H9 (cell line): ENCODE results near the gene SPECC1. TPM values are rescaled to one million over a fixed set of nuclear protein-coding genes. Genes with fewer than 3 reads are reported as not detected.

ENCODE experiments used
- DNase-seq: peaks from one replicate; pipeline ENCODE4 v3.0.0-alpha.2; 2017
- H2AFZ ChIP-seq: one replicate; pipeline ENCODE4 v1.6.1; 2013; ENCODE audit warnings: mild to moderate bottlenecking, low read length, control low read depth, moderate library complexity
- H2AK5ac ChIP-seq: 2 replicates; pipeline ENCODE4 v1.6.1; 2013; ENCODE audit warnings: low read length, control low read depth, mixed read lengths; ENCODE audit not compliant: insufficient read length
- H2BK120ac ChIP-seq: one replicate; pipeline ENCODE4 v1.6.1; 2013; ENCODE audit warnings: low read depth, mild to moderate bottlenecking, low read length, control low read depth, inconsistent platforms; ENCODE audit not compliant: poor library complexity, severe bottlenecking
- H2BK12ac ChIP-seq: 2 replicates; pipeline ENCODE4 v1.6.1; 2013; ENCODE audit warnings: low read length, control low read depth, mixed read lengths, low read depth; ENCODE audit not compliant: insufficient read length
- H2BK15ac ChIP-seq: 2 replicates; pipeline ENCODE4 v1.6.1; 2013; ENCODE audit warnings: low read depth, low read length, control low read depth
- H2BK20ac ChIP-seq: one replicate; pipeline ENCODE4 v1.6.1; 2013; ENCODE audit warnings: low read depth, mild to moderate bottlenecking, low read length, control low read depth, inconsistent platforms; ENCODE audit not compliant: poor library complexity, severe bottlenecking
- H2BK5ac ChIP-seq: 2 replicates; pipeline ENCODE4 v1.6.1; 2013; ENCODE audit warnings: low read length, control low read depth, mixed read lengths; ENCODE audit not compliant: insufficient read length
- H3K14ac ChIP-seq: 2 replicates; pipeline ENCODE4 v1.6.1; 2013; ENCODE audit warnings: low read length, control low read depth; ENCODE audit not compliant: insufficient read depth
- H3K18ac ChIP-seq: 2 replicates; pipeline ENCODE4 v1.6.1; 2013; ENCODE audit warnings: low read depth, mild to moderate bottlenecking, mixed read lengths, low read length, control low read depth; ENCODE audit not compliant: insufficient read length
- H3K23ac ChIP-seq: 2 replicates; pipeline ENCODE4 v1.6.1; 2013; ENCODE audit warnings: low read length, control low read depth, mixed read lengths, low read depth; ENCODE audit not compliant: insufficient read length
- H3K23me2 ChIP-seq: 2 replicates; pipeline ENCODE4 v1.6.1; 2013; ENCODE audit warnings: low read depth, mild to moderate bottlenecking, mixed read lengths, low read length, control low read depth; ENCODE audit not compliant: insufficient read length, poor library complexity, severe bottlenecking
- H3K27ac ChIP-seq: 2 replicates; pipeline ENCODE4 v1.5.1; 2013; ENCODE audit warnings: low read length, control low read depth, mixed read lengths, low read depth; ENCODE audit not compliant: insufficient read length
- H3K27me3 ChIP-seq: 2 replicates; pipeline ENCODE4 v1.6.1; 2013; ENCODE audit warnings: low read length, control low read depth, inconsistent platforms; ENCODE audit not compliant: insufficient read depth
- H3K4ac ChIP-seq: 2 replicates; pipeline ENCODE4 v1.6.1; 2013; ENCODE audit warnings: low read depth, mild to moderate bottlenecking, control low read depth, inconsistent platforms, low read length, moderate library complexity
- H3K4me1 ChIP-seq: 2 replicates; pipeline ENCODE4 v1.6.1; 2013; ENCODE audit warnings: low read length, control low read depth, inconsistent platforms; ENCODE audit not compliant: insufficient read depth
- H3K4me2 ChIP-seq: 2 replicates; pipeline ENCODE4 v1.6.1; 2013; ENCODE audit warnings: low read length, control low read depth, mixed read lengths; ENCODE audit not compliant: insufficient read length, insufficient read depth
- H3K56ac ChIP-seq: 2 replicates; pipeline ENCODE4 v1.6.1; 2013; ENCODE audit warnings: low read depth, mild to moderate bottlenecking, mixed read lengths, low read length, control low read depth; ENCODE audit not compliant: insufficient read length
- H3K79me1 ChIP-seq: 2 replicates; pipeline ENCODE4 v1.6.1; 2013; ENCODE audit warnings: low read depth, mild to moderate bottlenecking, moderate library complexity, low read length, control low read depth, inconsistent platforms; ENCODE audit not compliant: insufficient read depth, poor library complexity, severe bottlenecking
- H3K79me2 ChIP-seq: 2 replicates; pipeline ENCODE4 v1.6.1; 2013; ENCODE audit warnings: low read length, control low read depth, inconsistent platforms; ENCODE audit not compliant: insufficient read depth
- H3K9ac ChIP-seq: 2 replicates; pipeline ENCODE4 v1.6.1; 2013; ENCODE audit warnings: low read length, control low read depth, mixed read lengths; ENCODE audit not compliant: insufficient read length; ENCODE audit errors: extremely low read depth
- H3K9me3 ChIP-seq: one replicate; pipeline ENCODE4 v1.6.1; 2013; ENCODE audit warnings: low read depth, low read length, inconsistent platforms; ENCODE audit not compliant: control insufficient read depth
- H3T11ph ChIP-seq: one replicate; pipeline ENCODE4 v1.6.1; 2013; ENCODE audit warnings: mild to moderate bottlenecking, low read length, control low read depth, inconsistent platforms
- H4K20me1 ChIP-seq: one replicate; pipeline ENCODE4 v1.6.1; 2013; ENCODE audit not compliant: control insufficient read depth, insufficient read length, insufficient read depth
- H4K5ac ChIP-seq: 2 replicates; pipeline ENCODE4 v1.6.1; 2013; ENCODE audit warnings: low read depth, mild to moderate bottlenecking, mixed read lengths, low read length, control low read depth; ENCODE audit not compliant: insufficient read length
- H4K8ac ChIP-seq: replicated peaks from 2 replicates; pipeline ENCODE4 v1.6.1; 2013; ENCODE audit warnings: low read length, control low read depth, mixed read lengths, low read depth; ENCODE audit not compliant: insufficient read length
- H4K91ac ChIP-seq: 2 replicates; pipeline ENCODE4 v1.6.1; 2013; ENCODE audit warnings: low read depth, mild to moderate bottlenecking, moderate library complexity, mixed read lengths, low read length, control low read depth; ENCODE audit not compliant: insufficient read length
- H3K27ac Mint-ChIP-seq, 3 experiments: 2 replicates in 2 of 3; 3 replicates in 1 of 3; pipeline ENCODE4 v1.8.0; 2020 to 2021; ENCODE audit warnings: mixed read lengths in 3 of 3, mild to moderate bottlenecking in 1 of 3, moderate library complexity in 1 of 3
- H3K27me3 Mint-ChIP-seq: 2 replicates; pipeline ENCODE4 v1.8.0; 2021; ENCODE audit warnings: low read depth, mild to moderate bottlenecking, moderate library complexity, mixed read lengths
- H3K36me3 Mint-ChIP-seq, 3 experiments: 2 replicates in 2 of 3; 3 replicates in 1 of 3; pipeline ENCODE4 v1.8.0; 2020 to 2021; ENCODE audit warnings: low read depth in 3 of 3, mixed read lengths in 3 of 3; ENCODE audit not compliant: insufficient read depth in 1 of 3
- H3K4me1 Mint-ChIP-seq, 2 experiments: 2 replicates each; pipeline ENCODE4 v1.8.0; 2020; ENCODE audit warnings: mixed read lengths in 2 of 2
- H3K4me3 Mint-ChIP-seq, 2 experiments: 2 replicates in 1 of 2; 3 replicates in 1 of 2; pipeline ENCODE4 v1.8.0; 2020 to 2021; ENCODE audit warnings: mild to moderate bottlenecking in 2 of 2, mixed read lengths in 2 of 2, moderate library complexity in 1 of 2
- H3K9me3 Mint-ChIP-seq, 2 experiments: 2 replicates in 1 of 2; 3 replicates in 1 of 2; pipeline ENCODE4 v1.8.0; 2020; ENCODE audit warnings: mild to moderate bottlenecking in 2 of 2, mixed read lengths in 2 of 2, moderate library complexity in 1 of 2
- CTCF ChIP-seq: fragments of 200-600 bp; sonication (generic); conservative IDR thresholded peaks from 3 replicates; pipeline ENCODE4 v1.8.0; 2021; ENCODE audit warnings: antibody characterized with exemption, mild to moderate bottlenecking
- WGBS: extraction: QIAGEN DNeasy Blood & Tissue Kit; methylation state at CpG from one replicate; pipeline ENCODE4 v1.1.7; 2013; ENCODE audit warnings: missing lambda C conversion rate, low lambda C conversion rate, mixed read lengths; ENCODE audit not compliant: insufficient read length; ENCODE audit errors: extremely low coverage; 5-methylcytosine and 5-hydroxymethylcytosine counted together
- total RNA-seq: library from RNA; stranded (reverse); gene quantifications from 2 replicates; pipeline ENCODE4 v1.2.1, GENCODE V29; 2021

Gene SPECC1
- total RNA-seq, 1 experiment from 2014 or later = 65.7 TPM

GRCh38 chr17:20291853-20292252, 282.7 kb downstream of the SPECC1 start:
- peak overlapping the region in 2 of 3 experiments; percentile 61 to 82; a peak in 3 of 7 replicates for H3K27ac Mint-ChIP-seq

More at GRCh38 chr17:20291853-20292252, 282.7 kb downstream of the SPECC1 start:
- Histone ChIP-seq H3K4me2 (no peak overlapping the region), H3K27ac (no peak overlapping the region), H4K8ac (no peak overlapping the region), H3K18ac (no peak overlapping the region), H4K5ac (no peak overlapping the region), H3K9ac (no peak overlapping the region), H3K23ac (no peak overlapping the region), H2BK120ac (no peak overlapping the region), H3K79me1 (peaks cover 7% of the 10 kb centered on the region), H2BK12ac (no peak overlapping the region), H3K9me3 (no peaks in the 10 kb centered on the region), H2BK5ac (no peak overlapping the region), H3K14ac (no peak overlapping the region), H4K20me1 (no peaks in the 10 kb centered on the region), H3K56ac (no peak overlapping the region), H2AK5ac (no peak overlapping the region), H2BK20ac (no peak overlapping the region), H3K23me2 (no peaks in the 10 kb centered on the region), H3K79me2 (no peaks in the 10 kb centered on the region), H4K91ac (no peak overlapping the region), H2AFZ (no peak overlapping the region), H3K4ac (no peak overlapping the region), H2BK15ac (no peak overlapping the region), H3K4me1 (no peaks in the 10 kb centered on the region), H3T11ph (no peak overlapping the region), H3K27me3 (no peaks in the 10 kb centered on the region)
- no peak for DNase-seq
- Mint-ChIP-seq H3K4me3 (no peak overlapping the region), H3K9me3 (peaks cover 0 to 3% of the 10 kb centered on the region in 2 experiments; a peak in 4 of 5 replicates), H3K27me3 (no peaks in the 10 kb centered on the region), H3K4me1 (0 out of 4 replicates have a peak, but pooled peaks cover 0 to 2% of the 10 kb centered on the region in 2 experiments), H3K36me3 (peaks cover 22 to 32% (median 31%) of the 10 kb centered on the region in 3 experiments)
- WGBS = no CpG with 5 or more reads among the region's 6 CpGs
- TF ChIP-seq CTCF = no peak
